ENCODE data around the gene PCSK4. TPM values are rescaled to one million over a fixed set of nuclear protein-coding genes. Genes with fewer than 3 reads are reported as not detected.

The PCSK4 gene
- total and polyA plus RNA-seq, 2 of the 13 experiments (the other 11 are each of a cell fraction or from before 2014, with no cell fraction given), result 2.0 to 2.7 TPM

DNA sequence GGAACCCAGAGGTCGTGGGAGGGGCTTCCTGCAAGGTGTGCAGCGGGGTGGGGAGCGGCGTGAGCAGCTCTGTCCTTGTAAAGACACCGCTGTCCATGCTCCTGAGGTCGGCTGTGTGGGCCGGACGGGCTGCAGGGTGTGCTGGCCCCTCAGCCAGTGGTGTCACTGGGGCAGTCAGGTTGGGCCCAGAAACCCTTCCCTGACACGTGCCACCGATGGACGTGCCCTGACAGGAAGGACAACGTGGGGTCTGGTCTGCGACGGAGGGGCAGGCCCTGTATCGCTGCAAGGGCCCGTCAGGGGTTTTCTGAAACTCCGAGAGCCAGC lies 56.1 kb downstream of the PCSK4 start:
- H3K27me3 ChIP-seq (ENCODE audit: control insufficient read depth in 1 of 2, insufficient read depth in 2 of 2, low read length in 2 of 2), result no peaks in the 10 kb centered on the region
- intact Hi-C loops (cut with micrococcal nuclease; ENCODE audit: unreplicated experiment), result no loop called here
- WGBS (ENCODE audit: low lambda C conversion rate), result 98% methylated on average over 10 of the region's 17 CpGs
- no peak overlapping the region for H3K9ac ChIP-seq (ENCODE audit: insufficient read depth, low read depth, low read length)
- H3K27ac ChIP-seq (ENCODE audit: extremely low read length, insufficient read depth, low read length), result no peak overlapping the region
- peaks cover 2% of the 10 kb centered on the region for H4K20me1 ChIP-seq (ENCODE audit: insufficient read depth, low read length)
- DNase-seq (ENCODE audit: low spot score) (no peak), ATAC-seq (no peak), FAIRE-seq (no peak)
- in situ Hi-C loops (cut with HindIII; ENCODE audit: extremely low pct_ligation_motif_present, low pct_unique_long_range_greater_than_20kb), result no loop called here
- H2AFZ ChIP-seq (ENCODE audit: low read length), result no peak overlapping the region
- no peaks in the 10 kb centered on the region for H3K9me3 ChIP-seq (ENCODE audit: low read length)
- H3K4me3 ChIP-seq (replicated peaks in 1 of 3; ENCODE audit: insufficient read depth in 1 of 3, low read depth in 2 of 3, low read length in 3 of 3), result no peak overlapping the region
- H3K4me1 ChIP-seq (ENCODE audit: insufficient read depth, low read length), result peaks cover 9% of the 10 kb centered on the region
- H3K36me3 ChIP-seq (replicated peaks in 1 of 2; ENCODE audit: control insufficient read depth in 1 of 2, insufficient read depth in 2 of 2, low read length in 2 of 2), result peaks cover 24 to 47% of the 10 kb centered on the region in 2 experiments
- no peak overlapping the region for H3K4me2 ChIP-seq (ENCODE audit: low read depth, low read length)
- CTCF ChIA-PET (ENCODE audit: low intra/inter-chr PET ratio, low total read pairs), result no interaction called here
- TF ChIP-seq, protein P1, sequence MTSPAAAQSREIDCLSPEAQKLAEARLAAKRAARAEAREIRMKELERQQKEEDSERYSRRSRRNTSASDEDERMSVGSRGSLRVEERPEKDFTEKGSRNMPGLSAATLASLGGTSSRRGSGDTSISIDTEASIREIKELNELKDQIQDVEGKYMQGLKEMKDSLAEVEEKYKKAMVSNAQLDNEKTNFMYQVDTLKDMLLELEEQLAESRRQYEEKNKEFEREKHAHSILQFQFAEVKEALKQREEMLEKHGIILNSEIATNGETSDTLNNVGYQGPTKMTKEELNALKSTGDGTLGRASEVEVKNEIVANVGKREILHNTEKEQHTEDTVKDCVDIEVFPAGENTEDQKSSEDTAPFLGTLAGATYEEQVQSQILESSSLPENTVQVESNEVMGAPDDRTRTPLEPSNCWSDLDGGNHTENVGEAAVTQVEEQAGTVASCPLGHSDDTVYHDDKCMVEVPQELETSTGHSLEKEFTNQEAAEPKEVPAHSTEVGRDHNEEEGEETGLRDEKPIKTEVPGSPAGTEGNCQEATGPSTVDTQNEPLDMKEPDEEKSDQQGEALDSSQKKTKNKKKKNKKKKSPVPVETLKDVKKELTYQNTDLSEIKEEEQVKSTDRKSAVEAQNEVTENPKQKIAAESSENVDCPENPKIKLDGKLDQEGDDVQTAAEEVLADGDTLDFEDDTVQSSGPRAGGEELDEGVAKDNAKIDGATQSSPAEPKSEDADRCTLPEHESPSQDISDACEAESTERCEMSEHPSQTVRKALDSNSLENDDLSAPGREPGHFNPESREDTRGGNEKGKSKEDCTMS (CRISPR knock-in tag; conservative IDR thresholded peaks at IDR 0.05), result no peak
- TF ChIP-seq, protein P2, sequence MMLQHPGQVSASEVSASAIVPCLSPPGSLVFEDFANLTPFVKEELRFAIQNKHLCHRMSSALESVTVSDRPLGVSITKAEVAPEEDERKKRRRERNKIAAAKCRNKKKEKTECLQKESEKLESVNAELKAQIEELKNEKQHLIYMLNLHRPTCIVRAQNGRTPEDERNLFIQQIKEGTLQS (CRISPR knock-in tag; IDR thresholded peaks at IDR 0.05), result no peak
- peak; percentile 65 for TF ChIP-seq AGO2 (optimal IDR thresholded peaks at IDR 0.05; ENCODE audit: low read depth, low read length)
- no peak for TF ChIP-seq ZNF839 (CRISPR knock-in tag; IDR thresholded peaks at IDR 0.05; ENCODE audit: borderline replicate concordance)
- no peak for TF ChIP-seq EP300 (IDR thresholded peaks at IDR 0.05; ENCODE audit: low read depth in 2 of 2, low read length in 2 of 2)
- no peak for TF ChIP-seq EP300 (CRISPR knock-in tag; IDR thresholded peaks at IDR 0.05; ENCODE audit: borderline replicate concordance)
- TF ChIP-seq, protein P3, sequence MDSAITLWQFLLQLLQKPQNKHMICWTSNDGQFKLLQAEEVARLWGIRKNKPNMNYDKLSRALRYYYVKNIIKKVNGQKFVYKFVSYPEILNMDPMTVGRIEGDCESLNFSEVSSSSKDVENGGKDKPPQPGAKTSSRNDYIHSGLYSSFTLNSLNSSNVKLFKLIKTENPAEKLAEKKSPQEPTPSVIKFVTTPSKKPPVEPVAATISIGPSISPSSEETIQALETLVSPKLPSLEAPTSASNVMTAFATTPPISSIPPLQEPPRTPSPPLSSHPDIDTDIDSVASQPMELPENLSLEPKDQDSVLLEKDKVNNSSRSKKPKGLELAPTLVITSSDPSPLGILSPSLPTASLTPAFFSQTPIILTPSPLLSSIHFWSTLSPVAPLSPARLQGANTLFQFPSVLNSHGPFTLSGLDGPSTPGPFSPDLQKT (CRISPR knock-in tag; IDR thresholded peaks at IDR 0.05; ENCODE audit: borderline replicate concordance), result no peak
- TF ChIP-seq, protein P4, sequence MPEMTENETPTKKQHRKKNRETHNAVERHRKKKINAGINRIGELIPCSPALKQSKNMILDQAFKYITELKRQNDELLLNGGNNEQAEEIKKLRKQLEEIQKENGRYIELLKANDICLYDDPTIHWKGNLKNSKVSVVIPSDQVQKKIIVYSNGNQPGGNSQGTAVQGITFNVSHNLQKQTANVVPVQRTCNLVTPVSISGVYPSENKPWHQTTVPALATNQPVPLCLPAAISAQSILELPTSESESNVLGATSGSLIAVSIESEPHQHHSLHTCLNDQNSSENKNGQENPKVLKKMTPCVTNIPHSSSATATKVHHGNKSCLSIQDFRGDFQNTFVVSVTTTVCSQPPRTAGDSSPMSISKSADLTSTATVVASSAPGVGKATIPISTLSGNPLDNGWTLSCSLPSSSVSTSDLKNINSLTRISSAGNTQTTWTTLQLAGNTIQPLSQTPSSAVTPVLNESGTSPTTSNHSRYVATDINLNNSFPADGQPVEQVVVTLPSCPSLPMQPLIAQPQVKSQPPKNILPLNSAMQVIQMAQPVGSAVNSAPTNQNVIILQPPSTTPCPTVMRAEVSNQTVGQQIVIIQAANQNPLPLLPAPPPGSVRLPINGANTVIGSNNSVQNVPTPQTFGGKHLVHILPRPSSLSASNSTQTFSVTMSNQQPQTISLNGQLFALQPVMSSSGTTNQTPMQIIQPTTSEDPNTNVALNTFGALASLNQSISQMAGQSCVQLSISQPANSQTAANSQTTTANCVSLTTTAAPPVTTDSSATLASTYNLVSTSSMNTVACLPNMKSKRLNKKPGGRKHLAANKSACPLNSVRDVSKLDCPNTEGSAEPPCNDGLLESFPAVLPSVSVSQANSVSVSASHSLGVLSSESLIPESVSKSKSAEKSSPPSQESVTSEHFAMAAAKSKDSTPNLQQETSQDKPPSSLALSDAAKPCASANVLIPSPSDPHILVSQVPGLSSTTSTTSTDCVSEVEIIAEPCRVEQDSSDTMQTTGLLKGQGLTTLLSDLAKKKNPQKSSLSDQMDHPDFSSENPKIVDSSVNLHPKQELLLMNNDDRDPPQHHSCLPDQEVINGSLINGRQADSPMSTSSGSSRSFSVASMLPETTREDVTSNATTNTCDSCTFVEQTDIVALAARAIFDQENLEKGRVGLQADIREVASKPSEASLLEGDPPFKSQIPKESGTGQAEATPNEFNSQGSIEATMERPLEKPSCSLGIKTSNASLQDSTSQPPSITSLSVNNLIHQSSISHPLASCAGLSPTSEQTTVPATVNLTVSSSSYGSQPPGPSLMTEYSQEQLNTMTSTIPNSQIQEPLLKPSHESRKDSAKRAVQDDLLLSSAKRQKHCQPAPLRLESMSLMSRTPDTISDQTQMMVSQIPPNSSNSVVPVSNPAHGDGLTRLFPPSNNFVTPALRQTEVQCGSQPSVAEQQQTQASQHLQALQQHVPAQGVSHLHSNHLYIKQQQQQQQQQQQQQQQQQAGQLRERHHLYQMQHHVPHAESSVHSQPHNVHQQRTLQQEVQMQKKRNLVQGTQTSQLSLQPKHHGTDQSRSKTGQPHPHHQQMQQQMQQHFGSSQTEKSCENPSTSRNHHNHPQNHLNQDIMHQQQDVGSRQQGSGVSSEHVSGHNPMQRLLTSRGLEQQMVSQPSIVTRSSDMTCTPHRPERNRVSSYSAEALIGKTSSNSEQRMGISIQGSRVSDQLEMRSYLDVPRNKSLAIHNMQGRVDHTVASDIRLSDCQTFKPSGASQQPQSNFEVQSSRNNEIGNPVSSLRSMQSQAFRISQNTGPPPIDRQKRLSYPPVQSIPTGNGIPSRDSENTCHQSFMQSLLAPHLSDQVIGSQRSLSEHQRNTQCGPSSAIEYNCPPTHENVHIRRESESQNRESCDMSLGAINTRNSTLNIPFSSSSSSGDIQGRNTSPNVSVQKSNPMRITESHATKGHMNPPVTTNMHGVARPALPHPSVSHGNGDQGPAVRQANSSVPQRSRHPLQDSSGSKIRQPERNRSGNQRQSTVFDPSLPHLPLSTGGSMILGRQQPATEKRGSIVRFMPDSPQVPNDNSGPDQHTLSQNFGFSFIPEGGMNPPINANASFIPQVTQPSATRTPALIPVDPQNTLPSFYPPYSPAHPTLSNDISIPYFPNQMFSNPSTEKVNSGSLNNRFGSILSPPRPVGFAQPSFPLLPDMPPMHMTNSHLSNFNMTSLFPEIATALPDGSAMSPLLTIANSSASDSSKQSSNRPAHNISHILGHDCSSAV (CRISPR knock-in tag; IDR thresholded peaks at IDR 0.05; ENCODE audit: borderline replicate concordance), result no peak
- H3K79me2 ChIP-seq (ENCODE audit: insufficient read depth, low read length), result peaks cover 9% of the 10 kb centered on the region
- BruUV-seq (replicated peaks), result no TSS peak
- POLR2A ChIA-PET, result no interaction called here

Measured in HepG2 (cell line).